Spleen (tissue), 11 donors: ENCODE results near the gene GABRG3. TPM values are rescaled to one million over a fixed set of nuclear protein-coding genes. Genes with fewer than 3 reads are reported as not detected.

Experiments
- DNase-seq: peaks from one replicate; pipeline ENCODE4 v3.0.0-alpha.2; 2020
- H3K27ac ChIP-seq, 8 donors: fragments of 200-600 bp; sonication (generic) in 7 of 8; 1 replicate in 4 of 8; 2 replicates in 4 of 8; pipeline versions ENCODE4 v1.5.0 to v1.8.0; 2016 to 2021; ENCODE audit warnings: inconsistent platforms in 4 of 8, mild to moderate bottlenecking in 4 of 8, moderate library complexity in 1 of 8
- H3K27me3 ChIP-seq, 7 donors: fragments of 200-600 bp; sonication (generic) in 6 of 7; replicated peaks in 1 of 7; 1 replicate in 4 of 7; 2 replicates in 3 of 7; pipeline versions ENCODE4 v1.5.0 to v1.8.0; 2016 to 2021; ENCODE audit warnings: inconsistent platforms in 3 of 7, mild to moderate bottlenecking in 1 of 7
- H3K36me3 ChIP-seq, 6 donors: fragments of 200-600 bp; sonication (generic) in 5 of 6; 1 replicate in 4 of 6; 2 replicates in 2 of 6; pipeline versions ENCODE4 v1.5.0 to v1.8.0; 2016 to 2021; ENCODE audit warnings: inconsistent platforms in 2 of 6
- H3K4me1 ChIP-seq, 6 donors: fragments of 200-600 bp; sonication (generic) in 5 of 6; 1 replicate in 3 of 6; 2 replicates in 3 of 6; pipeline versions ENCODE4 v1.5.0 to v1.8.0; 2016 to 2021; ENCODE audit warnings: inconsistent platforms in 3 of 6
- H3K4me3 ChIP-seq, 8 donors: fragments of 200-600 bp; sonication (generic) in 7 of 8; 1 replicate in 4 of 8; 2 replicates in 4 of 8; pipeline versions ENCODE4 v1.5.0 to v1.8.0; 2016 to 2021; ENCODE audit warnings: inconsistent platforms in 4 of 8, mild to moderate bottlenecking in 4 of 8, moderate library complexity in 2 of 8
- H3K9me3 ChIP-seq, 8 donors: fragments of 200-600 bp; sonication (generic) in 7 of 8; 1 replicate in 4 of 8; 2 replicates in 4 of 8; pipeline versions ENCODE4 v1.5.0 to v1.8.0; 2016 to 2021; ENCODE audit warnings: inconsistent platforms in 4 of 8
- POLR2A ChIP-seq, 3 donors: fragments of 450-650 bp; IDR thresholded peaks; one replicate each; pipeline ENCODE4 v1.5.1; 2017; ENCODE audit warnings: antibody characterized with exemption in 3 of 3, mild to moderate bottlenecking in 1 of 3
- POLR2AphosphoS5 ChIP-seq, 3 donors: sonication (generic); formaldehyde crosslinking; IDR thresholded peaks; one replicate each; pipeline ENCODE4 v1.5.1; 2017; ENCODE audit warnings: antibody characterized with exemption in 3 of 3
- WGBS, 5 donors: extraction: QIAGEN DNeasy Blood & Tissue Kit in 3 of 5; methylation state at CpG; one replicate each; pipeline versions ENCODE4 v1.1.5 to v1.1.7; 2013 to 2018; 5-methylcytosine and 5-hydroxymethylcytosine counted together
- intact Hi-C: fragments of 100-400 bp; cut with DNase I; formaldehyde crosslinking; loops from one replicate; pipeline ENCODE4 v1.15.0; 2023; ENCODE audit warnings: low total_unique reads
- polyA plus RNA-seq, 3 donors: library from polyadenylated mRNA; stranded (reverse); fragments of 200-250 nt; gene quantifications; one replicate each; pipeline ENCODE4 v1.2.1, GENCODE V29; 2013
- total RNA-seq, 7 donors: library from RNA; depleted of rRNA in 3 of 7; stranded (reverse); fragments of >200 nt in 3 of 7; fragmentation: NEBNext Ultra II Directional in 4 of 7; extraction: Animal tissue kit (Norgen Biotek cat#: 25700) in 4 of 7; gene quantifications; one replicate each; pipeline versions ENCODE4 v1.1.0 to v1.2.1, GENCODE V29; 2016 to 2021
- TF ChIP-seq, protein P1 (sequence below), 11 experiments: fragments of 200-600 bp in 7 of 11; fragments of 450-650 bp in 4 of 11; sonication (generic) in 4 of 11; IDR thresholded peaks in 8 of 11; conservative IDR thresholded peaks in 3 of 11; 1 replicate in 7 of 11; 2 replicates in 4 of 11; pipeline versions ENCODE4 v1.4.0 to v1.8.0; 2016 to 2021; ENCODE audit warnings: antibody characterized with exemption in 11 of 11, inconsistent platforms in 4 of 11, mild to moderate bottlenecking in 1 of 11
- donor health status: healthy with polysubstance abuse.
- donor health status: DM: no; HTN: no; CAD: no; lungs with moderate emphysema.
- donor health status: DM: no; HTN: no; CAD: no.
- donor health status: Bipolar disorder and iron deficiency.
- donor health status: healthy.
- donor health status: DM: no; HTN: no; CAD: no.
- donor health status: DM: yes; HTN: yes; CAD: no.

GABRG3 gene
- total and polyA plus RNA-seq, 10 donors, result 0.14 to 19.6 (median 1.6) TPM

DNA sequence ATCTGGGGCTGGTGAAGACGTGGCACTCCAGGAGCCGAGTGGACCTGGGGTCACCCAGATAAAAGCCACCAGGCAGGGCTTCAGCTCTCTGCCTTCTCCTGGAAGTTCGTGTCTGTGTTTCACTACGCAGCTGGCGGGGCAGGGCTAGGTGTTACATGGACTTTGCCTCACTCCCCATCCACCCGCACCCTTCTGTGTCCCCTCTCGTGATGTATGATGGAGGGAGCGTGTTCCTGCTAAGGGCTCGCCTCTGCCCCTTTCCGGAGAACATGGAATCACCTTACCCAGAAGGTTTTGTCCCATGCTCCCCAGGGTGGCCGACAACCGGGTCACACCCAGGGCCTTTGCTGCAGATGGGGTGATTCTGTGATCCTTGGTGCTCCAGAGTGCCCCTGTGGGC lies 96.2 kb downstream of the GABRG3 start:
- no peak for DNase-seq
- WGBS, 5 donors, result 81 to 91% (median 87%) methylated on average over 10 to 12 of the region's 12 CpGs
- TF ChIP-seq, protein P1, sequence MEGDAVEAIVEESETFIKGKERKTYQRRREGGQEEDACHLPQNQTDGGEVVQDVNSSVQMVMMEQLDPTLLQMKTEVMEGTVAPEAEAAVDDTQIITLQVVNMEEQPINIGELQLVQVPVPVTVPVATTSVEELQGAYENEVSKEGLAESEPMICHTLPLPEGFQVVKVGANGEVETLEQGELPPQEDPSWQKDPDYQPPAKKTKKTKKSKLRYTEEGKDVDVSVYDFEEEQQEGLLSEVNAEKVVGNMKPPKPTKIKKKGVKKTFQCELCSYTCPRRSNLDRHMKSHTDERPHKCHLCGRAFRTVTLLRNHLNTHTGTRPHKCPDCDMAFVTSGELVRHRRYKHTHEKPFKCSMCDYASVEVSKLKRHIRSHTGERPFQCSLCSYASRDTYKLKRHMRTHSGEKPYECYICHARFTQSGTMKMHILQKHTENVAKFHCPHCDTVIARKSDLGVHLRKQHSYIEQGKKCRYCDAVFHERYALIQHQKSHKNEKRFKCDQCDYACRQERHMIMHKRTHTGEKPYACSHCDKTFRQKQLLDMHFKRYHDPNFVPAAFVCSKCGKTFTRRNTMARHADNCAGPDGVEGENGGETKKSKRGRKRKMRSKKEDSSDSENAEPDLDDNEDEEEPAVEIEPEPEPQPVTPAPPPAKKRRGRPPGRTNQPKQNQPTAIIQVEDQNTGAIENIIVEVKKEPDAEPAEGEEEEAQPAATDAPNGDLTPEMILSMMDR (IDR thresholded peaks at IDR 0.05 in 8 of 11, conservative IDR thresholded peaks at IDR 0.05 in 3 of 11), result no peak
- TF ChIP-seq POLR2A (IDR thresholded peaks at IDR 0.05), result no peak
- no peak for TF ChIP-seq POLR2AphosphoS5 (IDR thresholded peaks at IDR 0.05)

DNA sequence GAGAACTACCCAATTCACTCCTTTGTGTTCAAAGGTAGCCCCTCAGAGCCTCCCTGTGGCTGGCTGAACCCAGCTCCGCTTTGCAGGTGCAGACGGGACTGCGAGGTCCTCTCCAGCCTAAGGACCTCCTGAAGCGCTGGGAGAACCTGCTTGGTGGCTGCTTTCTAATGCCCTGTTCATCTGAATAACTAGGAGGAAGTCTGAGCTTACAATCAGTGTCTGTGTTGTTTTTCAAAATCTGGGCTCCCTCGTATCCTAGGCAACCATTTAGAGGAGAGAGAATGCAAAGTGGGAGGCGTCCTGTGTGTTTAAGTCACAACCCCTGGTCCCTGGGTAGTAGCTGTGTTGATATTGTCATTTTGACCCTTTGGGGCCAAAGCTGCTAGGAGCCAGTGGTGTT lies 99.9 kb downstream of the GABRG3 start:
- TF ChIP-seq, protein P1 (IDR thresholded peaks at IDR 0.05 in 8 of 11, conservative IDR thresholded peaks at IDR 0.05 in 3 of 11), result no peak
- TF ChIP-seq POLR2AphosphoS5 (IDR thresholded peaks at IDR 0.05), result no peak
- Histone ChIP-seq H3K27ac (no peak overlapping the region), H3K9me3 (peaks cover 0 to 67% (median 32%) of the 10 kb centered on the region in 8 donors), H3K36me3 (no peaks in the 10 kb centered on the region), H3K4me3 (no peak overlapping the region), H3K27me3 (no peaks in the 10 kb centered on the region), H3K4me1 (no peaks in the 10 kb centered on the region)
- WGBS, 5 donors, result 69 to 80% (median 75%) methylated on average over 6 of the region's 6 CpGs
- intact Hi-C loops, result no loop called here
- no peak for DNase-seq

More for the DNA sequence above, 96.2 kb downstream of the GABRG3 start:
- H3K9me3 ChIP-seq, result peaks cover 0 to 53% (median 27%) of the 10 kb centered on the region in 8 donors
- H3K27ac ChIP-seq, result no peak overlapping the region
- intact Hi-C loops, result no loop called here
- H3K4me3 ChIP-seq, result no peak overlapping the region
- no peaks in the 10 kb centered on the region for H3K4me1 ChIP-seq
- H3K36me3 ChIP-seq, result no peaks in the 10 kb centered on the region
- no peaks in the 10 kb centered on the region for H3K27me3 ChIP-seq

DNA sequence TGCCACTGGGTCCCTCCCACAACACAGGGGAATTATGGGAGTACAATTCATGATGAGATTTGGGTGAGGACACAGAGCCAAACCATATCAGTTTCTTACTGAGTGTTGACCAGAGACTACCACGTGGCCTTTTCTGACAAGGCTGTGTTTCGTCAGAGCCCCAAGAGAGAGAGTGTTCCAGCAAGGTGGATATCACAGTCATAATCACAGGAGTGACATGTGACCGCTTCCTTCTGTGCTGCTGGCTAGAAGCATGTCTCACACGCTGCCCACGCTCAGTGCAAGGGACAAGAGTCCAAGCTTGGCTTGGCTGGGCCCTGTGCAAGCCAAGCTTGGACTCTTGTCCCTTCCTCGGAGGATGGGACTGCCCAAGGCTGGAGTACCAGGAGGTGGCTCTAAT lies 103.2 kb downstream of the GABRG3 start:
- Histone ChIP-seq H3K27me3 (no peaks in the 10 kb centered on the region), H3K4me1 (no peaks in the 10 kb centered on the region), H3K27ac (no peak overlapping the region), H3K9me3 (peaks cover 0 to 47% (median 8%) of the 10 kb centered on the region in 8 donors), H3K36me3 (no peaks in the 10 kb centered on the region), H3K4me3 (no peak overlapping the region)
- TF ChIP-seq POLR2A (IDR thresholded peaks at IDR 0.05) (no peak), POLR2AphosphoS5 (IDR thresholded peaks at IDR 0.05) (no peak)
- TF ChIP-seq, protein P1 (IDR thresholded peaks at IDR 0.05 in 8 of 11, conservative IDR thresholded peaks at IDR 0.05 in 3 of 11), result no peak
- intact Hi-C loops, result no loop called here
- no peak for DNase-seq
- WGBS, 5 donors, result 79 to 86% (median 82%) methylated on average over 6 of the region's 6 CpGs

DNA sequence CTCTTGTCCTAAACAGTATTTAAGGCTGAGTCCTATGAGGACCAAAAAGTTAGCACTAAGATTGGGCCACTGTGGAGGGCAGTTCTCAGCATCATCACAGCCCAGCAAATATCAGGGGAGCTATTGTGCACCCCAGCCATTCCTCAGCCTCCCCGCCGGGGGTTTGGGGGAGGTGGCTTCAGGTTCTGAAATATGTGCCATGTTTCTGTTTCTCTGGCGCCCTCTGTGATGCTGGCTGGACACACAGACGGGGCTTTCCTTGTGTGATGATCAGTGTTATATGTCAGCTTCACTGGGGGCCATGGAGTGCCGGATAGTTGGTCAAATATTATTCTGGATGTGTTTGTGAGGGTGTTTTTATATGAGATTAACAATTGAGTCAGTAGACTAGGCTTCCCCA lies 106.8 kb downstream of the GABRG3 start:
- Histone ChIP-seq H3K27me3 (no peaks in the 10 kb centered on the region), H3K27ac (no peak overlapping the region), H3K4me1 (no peaks in the 10 kb centered on the region), H3K9me3 (peaks cover 0 to 23% (median 0%) of the 10 kb centered on the region in 8 donors), H3K4me3 (no peak overlapping the region), H3K36me3 (no peaks in the 10 kb centered on the region)
- intact Hi-C loops, result no loop called here
- 57 to 73% (median 70%) methylated on average over 5 of the region's 5 CpGs for WGBS, 5 donors
- no peak for DNase-seq
- TF ChIP-seq, protein P1 (IDR thresholded peaks at IDR 0.05 in 8 of 11, conservative IDR thresholded peaks at IDR 0.05 in 3 of 11), result no peak
- TF ChIP-seq POLR2A (IDR thresholded peaks at IDR 0.05) (no peak), POLR2AphosphoS5 (IDR thresholded peaks at IDR 0.05) (no peak)
